H1 (cell line): ENCODE data around the gene CDH1.

ENCODE experiments used
- CEBPB ChIP-seq: IDR thresholded peaks from 2 replicates; pipeline ENCODE4 v1.6.1; 2012; ENCODE audit warnings: low read depth, low read length
- JUND ChIP-seq: IDR thresholded peaks from 2 replicates; pipeline ENCODE4 v1.6.1; 2011; ENCODE audit warnings: mild to moderate bottlenecking, improper control_type of control experiment, low read length
- POLR2A ChIP-seq, 2 experiments: IDR thresholded peaks; 1 replicate in 1 of 2; 2 replicates in 1 of 2; pipeline ENCODE4 v1.6.1; 2011; ENCODE audit warnings: low read depth in 2 of 2, low read length in 2 of 2, mild to moderate bottlenecking in 2 of 2; ENCODE audit errors: control extremely low read depth in 1 of 2
- RNF2 ChIP-seq: fragments of 200-900, 300-1000 bp; sonication (generic); IDR thresholded peaks from 2 replicates; pipeline ENCODE4 v1.7.1; 2016; ENCODE audit warnings: borderline replicate concordance, low read depth, mild to moderate bottlenecking, antibody characterized with exemption, low read length; ENCODE audit not compliant: poor library complexity, severe bottlenecking; ENCODE audit errors: missing control alignments
- TF ChIP-seq, protein P1 (sequence below): IDR thresholded peaks from 2 replicates; pipeline ENCODE4 v1.6.1; 2012; ENCODE audit warnings: low read length, inconsistent platforms

DNA sequence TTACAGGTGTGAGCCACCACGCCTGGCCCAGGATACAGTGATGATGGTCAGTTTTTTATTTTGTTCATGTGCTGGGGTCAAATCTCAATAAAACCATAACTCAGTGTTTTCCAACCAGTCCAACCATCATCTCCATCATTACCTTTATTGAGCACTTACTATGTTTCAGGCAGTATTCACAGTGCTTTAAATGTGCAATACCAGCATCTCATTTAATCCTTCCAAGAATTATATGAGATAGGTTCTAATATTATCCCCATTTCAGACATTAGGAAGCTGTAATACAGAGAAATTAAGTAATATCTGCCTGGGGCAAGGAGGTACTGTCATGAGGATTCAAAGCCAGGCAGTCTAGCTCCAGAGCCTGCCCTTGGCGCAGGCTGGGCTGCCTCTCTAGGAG is 69.3 kb downstream of the CDH1 start:
- TF ChIP-seq RNF2 (no peak), POLR2A (IDR thresholded peaks at IDR 0.05; ENCODE audit: control extremely low read depth in 1 of 2, low read depth in 2 of 2, low read length in 2 of 2) (no peak), JUND (no peak), CEBPB (no peak)
- TF ChIP-seq, protein P1, sequence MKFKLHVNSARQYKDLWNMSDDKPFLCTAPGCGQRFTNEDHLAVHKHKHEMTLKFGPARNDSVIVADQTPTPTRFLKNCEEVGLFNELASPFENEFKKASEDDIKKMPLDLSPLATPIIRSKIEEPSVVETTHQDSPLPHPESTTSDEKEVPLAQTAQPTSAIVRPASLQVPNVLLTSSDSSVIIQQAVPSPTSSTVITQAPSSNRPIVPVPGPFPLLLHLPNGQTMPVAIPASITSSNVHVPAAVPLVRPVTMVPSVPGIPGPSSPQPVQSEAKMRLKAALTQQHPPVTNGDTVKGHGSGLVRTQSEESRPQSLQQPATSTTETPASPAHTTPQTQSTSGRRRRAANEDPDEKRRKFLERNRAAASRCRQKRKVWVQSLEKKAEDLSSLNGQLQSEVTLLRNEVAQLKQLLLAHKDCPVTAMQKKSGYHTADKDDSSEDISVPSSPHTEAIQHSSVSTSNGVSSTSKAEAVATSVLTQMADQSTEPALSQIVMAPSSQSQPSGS = no peak
